ENCODE data around the gene PPP1R12B. TPM values are rescaled to one million over a fixed set of nuclear protein-coding genes. Genes with fewer than 3 reads are reported as not detected.
A peak's percentile ranks its signal among the peaks of the same experiment; 100 is the strongest.
"Not testable (repeated sequence)": the region's sequence is repeated elsewhere in the genome, so short reads cannot be mapped to it uniquely, and the experiment has no call there.

Gene PPP1R12B
- total RNA-seq, 1 donor from 2014 or later = 18.5 TPM

DNA sequence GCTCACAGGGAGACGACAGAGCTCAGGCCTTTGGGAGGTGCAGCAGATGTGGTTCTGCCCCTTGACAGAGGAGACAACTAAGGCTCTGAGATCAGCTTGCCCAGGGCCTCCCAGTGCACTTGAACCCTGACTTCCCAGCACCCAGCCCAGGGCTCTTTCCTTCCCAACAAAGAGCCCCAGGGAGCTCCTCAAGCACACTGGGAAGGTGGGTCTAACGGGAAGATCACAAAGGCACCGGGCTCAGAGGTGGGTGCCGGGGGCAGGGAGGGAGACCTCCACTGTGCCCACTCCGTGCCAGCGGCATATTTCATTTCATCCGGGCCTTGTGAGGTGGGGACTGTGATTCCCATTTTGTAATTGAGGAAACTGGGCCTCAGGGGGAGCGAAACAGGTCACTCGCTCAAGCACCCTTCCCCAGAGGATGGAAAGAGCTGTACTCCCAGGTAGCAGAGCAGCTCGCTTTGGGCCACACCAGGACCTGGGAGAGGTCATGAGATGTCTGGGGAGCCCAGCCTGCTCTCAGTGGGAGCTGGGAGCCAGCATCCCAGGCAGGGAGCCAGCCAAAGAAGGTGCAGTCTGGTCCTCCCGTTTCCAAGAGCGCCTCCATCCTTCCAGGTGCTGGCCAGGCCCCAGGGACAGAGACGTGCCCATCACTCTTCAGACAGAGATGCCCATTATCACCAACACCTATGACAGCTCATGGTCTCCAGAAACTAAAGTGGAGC, 279.5 kb downstream of the PPP1R12B start:
- H3K4me1 Mint-ChIP-seq = no peaks in the 10 kb centered on the region
- H3K27me3 Mint-ChIP-seq (ENCODE audit: low read depth) = peaks cover 11% of the 10 kb centered on the region
- H3K9me3 Mint-ChIP-seq = no peaks in the 10 kb centered on the region
- DNase-seq (ENCODE audit: low read depth, low spot score) = no peak
- TF ChIP-seq, protein P1, sequence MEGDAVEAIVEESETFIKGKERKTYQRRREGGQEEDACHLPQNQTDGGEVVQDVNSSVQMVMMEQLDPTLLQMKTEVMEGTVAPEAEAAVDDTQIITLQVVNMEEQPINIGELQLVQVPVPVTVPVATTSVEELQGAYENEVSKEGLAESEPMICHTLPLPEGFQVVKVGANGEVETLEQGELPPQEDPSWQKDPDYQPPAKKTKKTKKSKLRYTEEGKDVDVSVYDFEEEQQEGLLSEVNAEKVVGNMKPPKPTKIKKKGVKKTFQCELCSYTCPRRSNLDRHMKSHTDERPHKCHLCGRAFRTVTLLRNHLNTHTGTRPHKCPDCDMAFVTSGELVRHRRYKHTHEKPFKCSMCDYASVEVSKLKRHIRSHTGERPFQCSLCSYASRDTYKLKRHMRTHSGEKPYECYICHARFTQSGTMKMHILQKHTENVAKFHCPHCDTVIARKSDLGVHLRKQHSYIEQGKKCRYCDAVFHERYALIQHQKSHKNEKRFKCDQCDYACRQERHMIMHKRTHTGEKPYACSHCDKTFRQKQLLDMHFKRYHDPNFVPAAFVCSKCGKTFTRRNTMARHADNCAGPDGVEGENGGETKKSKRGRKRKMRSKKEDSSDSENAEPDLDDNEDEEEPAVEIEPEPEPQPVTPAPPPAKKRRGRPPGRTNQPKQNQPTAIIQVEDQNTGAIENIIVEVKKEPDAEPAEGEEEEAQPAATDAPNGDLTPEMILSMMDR (conservative IDR thresholded peaks at IDR 0.05) = no peak
- peak overlapping the region; percentile 81 for H3K27ac Mint-ChIP-seq (ENCODE audit: unreplicated experiment)
- H3K4me3 Mint-ChIP-seq = no peak overlapping the region
- H3K36me3 Mint-ChIP-seq (ENCODE audit: low read depth) = no peaks in the 10 kb centered on the region

DNA sequence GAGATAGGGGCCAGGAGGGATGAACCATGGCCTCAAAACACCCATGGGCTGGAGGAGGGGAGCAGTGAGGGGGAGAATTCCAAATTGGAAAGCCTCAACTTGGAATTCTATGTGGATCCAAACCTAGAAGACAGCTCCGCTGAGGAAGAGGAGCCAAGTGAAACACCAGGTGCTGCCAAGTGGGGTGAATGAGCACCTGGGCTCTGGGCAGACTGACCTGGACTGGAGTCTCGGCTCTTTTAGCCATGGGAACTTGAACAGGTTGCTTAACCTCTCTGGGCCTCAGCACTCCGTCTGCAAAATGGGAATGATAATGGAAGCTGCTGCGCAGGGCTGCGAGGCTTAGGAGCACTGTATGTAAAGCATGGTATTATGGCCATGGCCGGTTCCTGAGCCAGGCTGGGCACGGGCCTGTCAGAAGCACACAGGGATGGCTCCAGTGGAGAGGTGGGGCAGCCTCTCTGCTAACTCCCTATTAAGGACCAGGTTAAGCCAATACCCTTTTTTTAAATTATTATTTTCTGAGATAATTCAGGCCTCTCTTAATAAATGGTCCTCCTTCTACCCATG, 280.2 kb downstream of the PPP1R12B start:
- TF ChIP-seq, protein P1 (conservative IDR thresholded peaks at IDR 0.05) = no peak
- Mint-ChIP-seq H3K4me3 (no peak overlapping the region), H3K27me3 (ENCODE audit: low read depth) (peaks cover 11% of the 10 kb centered on the region), H3K4me1 (no peaks in the 10 kb centered on the region), H3K9me3 (no peaks in the 10 kb centered on the region), H3K27ac (ENCODE audit: unreplicated experiment) (peak overlapping the region; percentile 91), H3K36me3 (ENCODE audit: low read depth) (no peaks in the 10 kb centered on the region)
- DNase-seq (ENCODE audit: low read depth, low spot score) = no peak

DNA sequence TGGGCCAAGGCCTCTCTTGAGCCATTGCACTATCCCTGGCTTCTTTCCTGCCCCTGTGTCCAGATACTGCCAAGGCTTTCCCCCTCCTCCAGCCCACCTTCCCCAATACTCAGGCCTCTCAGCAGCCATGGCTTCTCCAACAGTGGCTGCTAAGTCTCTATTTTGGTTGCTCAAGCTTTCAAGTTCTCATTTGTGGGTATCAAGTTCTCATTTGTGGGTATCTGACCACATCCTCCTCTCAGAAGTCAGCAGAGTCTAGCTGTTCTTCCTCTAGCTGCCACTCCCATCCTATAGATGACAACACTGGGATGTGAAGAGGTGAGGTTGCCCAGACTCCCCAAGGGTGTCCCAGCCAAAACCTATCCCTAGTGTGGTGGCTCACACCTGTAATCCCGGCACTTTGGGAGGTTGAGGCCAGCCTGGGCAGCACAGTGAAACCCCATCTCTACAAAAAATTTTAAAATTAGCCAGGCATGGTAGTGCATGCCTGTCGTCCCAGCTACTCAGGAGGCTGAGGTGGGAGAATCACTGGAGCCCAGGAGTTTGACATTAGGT, 280.8 kb downstream of the PPP1R12B start:
- H3K4me1 Mint-ChIP-seq; H3K4me3 Mint-ChIP-seq; H3K36me3 Mint-ChIP-seq (ENCODE audit: low read depth); DNase-seq (ENCODE audit: low read depth, low spot score); H3K9me3 Mint-ChIP-seq: not testable (repeated sequence)
- peaks cover 11% of the 10 kb centered on the region for H3K27me3 Mint-ChIP-seq (ENCODE audit: low read depth)
- H3K27ac Mint-ChIP-seq (ENCODE audit: unreplicated experiment) = peak overlapping the region; percentile 91

DNA sequence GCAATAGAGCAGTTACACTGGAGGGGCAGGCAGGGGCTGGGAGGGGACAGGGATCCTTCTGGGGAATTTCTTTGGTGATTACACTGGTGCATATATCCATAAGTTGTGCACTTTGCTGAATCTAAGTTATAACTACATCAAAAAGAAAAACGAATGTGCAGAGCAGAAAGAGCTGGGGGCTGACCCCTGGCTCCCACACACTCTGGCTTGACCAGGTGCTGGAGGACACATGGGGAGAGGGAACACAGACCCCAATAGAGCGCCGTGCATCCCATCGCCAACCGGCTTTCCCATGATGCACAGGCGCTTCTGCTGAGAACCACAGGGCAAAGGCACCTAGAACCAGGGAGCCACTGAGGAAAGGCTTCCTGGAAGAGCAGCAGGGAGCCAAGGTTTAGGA, 281.6 kb downstream of the PPP1R12B start:
- H3K27me3 Mint-ChIP-seq (ENCODE audit: low read depth) = peaks cover 11% of the 10 kb centered on the region
- not testable (repeated sequence) for H3K36me3 Mint-ChIP-seq (ENCODE audit: low read depth); DNase-seq (ENCODE audit: low read depth, low spot score); H3K9me3 Mint-ChIP-seq; H3K4me1 Mint-ChIP-seq; H3K4me3 Mint-ChIP-seq; H3K27ac Mint-ChIP-seq (ENCODE audit: unreplicated experiment)

DNA sequence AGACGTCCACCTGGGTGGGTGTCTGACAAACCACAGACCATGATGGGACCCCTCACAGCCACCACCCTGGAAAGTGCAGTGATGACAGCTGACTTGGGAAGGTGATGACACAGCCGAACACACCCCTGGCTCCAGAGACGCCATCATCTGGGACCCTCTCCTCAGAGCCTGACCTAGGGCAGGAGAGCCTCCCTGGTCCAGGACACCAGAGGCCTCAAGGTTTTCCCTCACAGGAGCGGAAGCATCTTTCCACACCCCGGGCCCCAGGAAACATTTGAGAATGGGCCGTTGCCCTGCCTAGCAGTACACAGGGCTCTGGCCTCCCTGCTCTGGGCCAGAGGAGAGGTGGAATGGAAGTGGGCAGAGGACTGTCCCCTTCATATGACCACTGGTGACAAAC, 282.0 kb downstream of the PPP1R12B start:
- H3K9me3 Mint-ChIP-seq = no peaks in the 10 kb centered on the region
- no peak for DNase-seq (ENCODE audit: low read depth, low spot score)
- no peaks in the 10 kb centered on the region for H3K4me1 Mint-ChIP-seq
- TF ChIP-seq, protein P1 (conservative IDR thresholded peaks at IDR 0.05) = no peak
- no peak overlapping the region for H3K27ac Mint-ChIP-seq (ENCODE audit: unreplicated experiment)
- H3K27me3 Mint-ChIP-seq (ENCODE audit: low read depth) = peaks cover 11% of the 10 kb centered on the region
- no peak overlapping the region for H3K4me3 Mint-ChIP-seq
- H3K36me3 Mint-ChIP-seq (ENCODE audit: low read depth) = no peaks in the 10 kb centered on the region

DNA sequence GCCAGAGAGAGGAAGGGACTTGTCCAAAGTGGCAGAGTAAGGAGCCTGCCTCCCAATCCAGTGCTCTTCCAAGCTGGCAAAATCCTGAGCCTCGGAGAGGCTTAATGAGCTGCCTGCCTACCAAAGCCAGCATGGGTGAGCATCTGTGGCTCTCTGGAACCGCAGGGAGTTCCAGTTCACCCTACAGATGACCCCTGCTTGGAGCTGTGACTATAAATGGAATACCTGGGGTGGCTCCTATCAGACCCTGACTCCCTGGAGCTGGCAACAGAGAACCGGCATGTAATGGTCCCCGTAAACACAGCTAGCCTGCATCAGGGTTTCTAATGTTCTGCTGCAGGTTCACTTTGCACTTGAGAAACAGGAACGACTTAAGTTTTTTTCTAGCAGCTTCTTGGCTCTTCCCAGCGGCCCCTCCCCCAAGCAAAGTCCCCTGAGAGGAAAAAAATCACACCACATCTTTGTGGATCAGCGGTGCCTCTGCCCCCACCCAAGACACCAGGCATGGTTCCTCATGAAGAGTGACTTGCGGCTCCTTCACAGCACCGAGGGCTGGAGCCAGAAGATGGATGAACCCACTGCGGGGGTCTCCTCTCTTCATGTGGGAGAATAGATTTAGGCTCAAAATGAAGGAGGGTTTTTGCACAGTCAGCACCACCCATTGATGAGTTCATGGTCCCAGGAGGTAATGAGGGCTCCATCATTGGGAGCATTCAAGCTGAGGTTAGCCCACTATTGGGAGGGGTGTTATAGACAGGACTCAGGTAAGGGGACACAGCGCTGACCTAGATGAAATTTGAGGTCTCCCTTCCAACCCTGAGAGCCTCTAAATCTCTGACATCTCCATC, 282.8 kb downstream of the PPP1R12B start:
- no peaks in the 10 kb centered on the region for H3K4me1 Mint-ChIP-seq
- peaks cover 11% of the 10 kb centered on the region for H3K27me3 Mint-ChIP-seq (ENCODE audit: low read depth)
- no peaks in the 10 kb centered on the region for H3K9me3 Mint-ChIP-seq
- H3K4me3 Mint-ChIP-seq = no peak overlapping the region
- no peaks in the 10 kb centered on the region for H3K36me3 Mint-ChIP-seq (ENCODE audit: low read depth)
- no peak overlapping the region for H3K27ac Mint-ChIP-seq (ENCODE audit: unreplicated experiment)
- DNase-seq (ENCODE audit: low read depth, low spot score) = no peak
- TF ChIP-seq, protein P1 (conservative IDR thresholded peaks at IDR 0.05) = no peak
